GM12892 (cell line): ENCODE data around the gene SH2D3C.

Source experiments
- POLR2A ChIP-seq: IDR thresholded peaks from 2 replicates; pipeline ENCODE4 v1.6.1; 2011; ENCODE audit warnings: low read depth, low read length, control low read depth
- POLR2AphosphoS5 ChIP-seq: IDR thresholded peaks from 2 replicates; pipeline ENCODE4 v1.6.1; 2011; ENCODE audit warnings: low read depth, low read length, control low read depth
- TAF1 ChIP-seq: IDR thresholded peaks from 2 replicates; pipeline ENCODE4 v1.6.1; 2011; ENCODE audit warnings: low read depth, mild to moderate bottlenecking, control low read depth, low read length, borderline replicate concordance

DNA sequence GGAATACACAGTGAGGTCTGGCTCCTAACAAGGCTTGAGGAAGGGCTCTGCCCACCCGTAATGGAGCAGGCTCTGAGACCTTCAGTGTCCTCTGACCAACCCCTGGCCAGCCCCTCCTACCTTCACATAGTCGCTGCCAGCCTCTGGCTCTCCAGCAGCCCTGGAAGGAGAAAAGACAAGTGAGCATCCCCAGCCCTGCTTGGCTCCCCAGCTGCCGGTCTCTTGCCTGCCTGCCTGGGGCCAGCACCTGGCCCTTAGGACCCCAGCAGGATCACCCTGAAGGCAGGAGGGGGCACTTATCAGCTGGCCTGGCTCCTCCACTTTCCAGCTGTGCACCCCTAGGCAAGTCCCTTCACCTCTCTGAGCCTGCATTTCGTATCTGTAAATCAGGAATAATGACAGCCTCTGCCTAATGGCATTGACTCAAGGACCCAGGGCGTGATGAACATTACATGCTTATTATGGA is 16.9 kb downstream of the SH2D3C start:
- TF ChIP-seq POLR2AphosphoS5 (no peak), POLR2A (no peak), TAF1 (no peak)
